Measurements from ENCODE around the gene CRYZL1. TPM values are rescaled to one million over a fixed set of nuclear protein-coding genes. Genes with fewer than 3 reads are reported as not detected.
A peak's percentile ranks its signal among the peaks of the same experiment; 100 is the strongest.

Gene CRYZL1
- total and polyA plus RNA-seq, 10 donors, result 21.7 to 54.9 (median 33.6) TPM

GRCh38 chr21:33686386-33686785 is 44.8 kb upstream of the CRYZL1 start:
- peaks cover 0 to 44% (median 21%) of the 10 kb centered on the region in 6 donors for H3K4me1 ChIP-seq
- no peak overlapping the region for H3K4me3 ChIP-seq
- H3K9me3 ChIP-seq, result no peaks in the 10 kb centered on the region
- H3K27me3 ChIP-seq (replicated peaks in 1 of 7), result no peaks in the 10 kb centered on the region
- TF ChIP-seq POLR2AphosphoS5 (IDR thresholded peaks at IDR 0.05) (no peak), CTCF (IDR thresholded peaks at IDR 0.05 in 8 of 11, conservative IDR thresholded peaks at IDR 0.05 in 3 of 11) (no peak), POLR2A (IDR thresholded peaks at IDR 0.05) (no peak)
- 75 to 86% (median 84%) methylated on average over 3 of the region's 3 CpGs for whole genome bisulfite sequencing, 5 donors
- no peaks in the 10 kb centered on the region for H3K36me3 ChIP-seq
- intact Hi-C loops (cut with DNase I; ENCODE audit: low total_unique reads), result no loop called here
- DNase-seq, result no peak
- peak overlapping the region in 6 of 8 donors; percentile 12 to 72 (median 60) for H3K27ac ChIP-seq

- intact Hi-C loops (cut with DNase I; ENCODE audit: low total_unique reads), result no loop called here
- Histone ChIP-seq H3K27ac (peak overlapping the region in 7 of 8 donors; percentile 15 to 72 (median 60)), H3K4me1 (peaks cover 0 to 41% (median 20%) of the 10 kb centered on the region in 6 donors)
These were observed 44.2 kb upstream of the CRYZL1 start for GRCh38 chr21:33685613-33686197.

GRCh38 chr21:33684923-33685560 is 43.5 kb upstream of the CRYZL1 start:
- Histone ChIP-seq H3K4me3 (no peak overlapping the region), H3K27ac (peak overlapping the region in 7 of 8 donors; percentile 15 to 72 (median 60)), H3K27me3 (replicated peaks in 1 of 7) (no peaks in the 10 kb centered on the region), H3K36me3 (no peaks in the 10 kb centered on the region), H3K9me3 (no peaks in the 10 kb centered on the region), H3K4me1 (peaks cover 0 to 40% (median 20%) of the 10 kb centered on the region in 6 donors)
- intact Hi-C loops (cut with DNase I; ENCODE audit: low total_unique reads), result no loop called here
- no peak for DNase-seq
- TF ChIP-seq CTCF (IDR thresholded peaks at IDR 0.05 in 8 of 11, conservative IDR thresholded peaks at IDR 0.05 in 3 of 11) (no peak), POLR2AphosphoS5 (IDR thresholded peaks at IDR 0.05) (no peak), POLR2A (IDR thresholded peaks at IDR 0.05) (no peak)
- 57 to 79% (median 61%) methylated on average over 5 of the region's 5 CpGs for WGBS, 5 donors

More at GRCh38 chr21:33685613-33686197, 44.2 kb upstream of the CRYZL1 start:
- no peak for TF ChIP-seq POLR2AphosphoS5 (IDR thresholded peaks at IDR 0.05)
- TF ChIP-seq POLR2A (IDR thresholded peaks at IDR 0.05), result no peak
- no peak for TF ChIP-seq CTCF (IDR thresholded peaks at IDR 0.05 in 8 of 11, conservative IDR thresholded peaks at IDR 0.05 in 3 of 11)
- no peak for DNase-seq
- Histone ChIP-seq H3K4me3 (no peak overlapping the region), H3K27me3 (replicated peaks in 1 of 7) (no peaks in the 10 kb centered on the region), H3K36me3 (no peaks in the 10 kb centered on the region), H3K9me3 (no peaks in the 10 kb centered on the region)

GRCh38 chr21:33684068-33684467 is 42.5 kb upstream of the CRYZL1 start:
- TF ChIP-seq CTCF (IDR thresholded peaks at IDR 0.05 in 8 of 11, conservative IDR thresholded peaks at IDR 0.05 in 3 of 11), result no peak
- TF ChIP-seq POLR2A (IDR thresholded peaks at IDR 0.05), result no peak
- TF ChIP-seq POLR2AphosphoS5 (IDR thresholded peaks at IDR 0.05), result no peak
- H3K9me3 ChIP-seq, result no peaks in the 10 kb centered on the region
- no peak overlapping the region for H3K4me3 ChIP-seq
- no peaks in the 10 kb centered on the region for H3K36me3 ChIP-seq
- intact Hi-C loops (cut with DNase I; ENCODE audit: low total_unique reads), result no loop called here
- H3K27ac ChIP-seq, result peak overlapping the region; percentile 15 to 72 (median 60)
- H3K4me1 ChIP-seq, result peaks cover 0 to 40% (median 20%) of the 10 kb centered on the region in 6 donors
- DNase-seq, result no peak
- WGBS, 5 donors, result 66 to 84% (median 70%) methylated on average over 2 of the region's 2 CpGs
- no peaks in the 10 kb centered on the region for H3K27me3 ChIP-seq (replicated peaks in 1 of 7)

All from spleen (tissue), 11 donors.